Lung (tissue), 12 donors: Measurements from ENCODE around the gene TOX2. TPM values are rescaled to one million over a fixed set of nuclear protein-coding genes. Genes with fewer than 3 reads are reported as not detected.

Experiments
- ATAC-seq: fragments of 200-7000 bp; cut with Tn5 transposase; one replicate; pipeline ENCODE4 v1.9.1; 2020; ENCODE audit warnings: moderate number of reproducible peaks; ENCODE audit not compliant: insufficient read depth, low FRiP score
- DNase-seq, 3 donors: peaks; one replicate each; pipeline ENCODE4 v3.0.0-alpha.2; 2013 to 2017
- H3K27ac ChIP-seq, 2 donors: one replicate each; pipeline ENCODE4 v1.5.1; 2013; ENCODE audit warnings: mild to moderate bottlenecking in 2 of 2, moderate library complexity in 2 of 2, control low read depth in 1 of 2, inconsistent platforms in 1 of 2, low read depth in 1 of 2, low read length in 1 of 2
- H3K27me3 ChIP-seq, 3 donors: one replicate each; pipeline ENCODE4 v1.5.1; 2013; ENCODE audit warnings: low read length in 2 of 3; ENCODE audit not compliant: control insufficient read depth in 3 of 3, insufficient read depth in 3 of 3
- H3K36me3 ChIP-seq, 4 donors: one replicate each; pipeline ENCODE4 v1.5.1; 2013; ENCODE audit warnings: low read length in 4 of 4, mild to moderate bottlenecking in 1 of 4, moderate library complexity in 1 of 4; ENCODE audit not compliant: control insufficient read depth in 4 of 4, insufficient read depth in 4 of 4
- H3K4me1 ChIP-seq, 5 donors: one replicate each; pipeline ENCODE4 v1.5.1; 2013; ENCODE audit warnings: low read length in 5 of 5, mild to moderate bottlenecking in 2 of 5, moderate library complexity in 1 of 5; ENCODE audit not compliant: control insufficient read depth in 5 of 5, insufficient read depth in 5 of 5
- H3K4me3 ChIP-seq: one replicate; pipeline ENCODE4 v1.5.1; 2013; ENCODE audit warnings: mild to moderate bottlenecking, control low read depth, moderate library complexity
- H3K9ac ChIP-seq, 2 donors: one replicate each; pipeline ENCODE4 v1.5.1; 2013; ENCODE audit warnings: low read length in 2 of 2, control low read depth in 1 of 2; ENCODE audit not compliant: insufficient read depth in 1 of 2
- H3K9me3 ChIP-seq, 4 donors: one replicate each; pipeline ENCODE4 v1.5.1; 2013; ENCODE audit warnings: low read length in 3 of 4, mild to moderate bottlenecking in 1 of 4, moderate library complexity in 1 of 4; ENCODE audit not compliant: control insufficient read depth in 4 of 4, insufficient read depth in 3 of 4
- WGBS, 2 donors: extraction: QIAGEN DNeasy Blood & Tissue Kit; methylation state at CpG; one replicate each; pipeline ENCODE4 v1.1.7; 2013; 5-methylcytosine and 5-hydroxymethylcytosine counted together
- polyA plus RNA-seq, 2 donors: library from polyadenylated mRNA; stranded (reverse); fragments of 200-250 nt; gene quantifications; one replicate each; pipeline ENCODE4 v1.2.1, GENCODE V29; 2013
- total RNA-seq, 2 donors: library from RNA; depleted of rRNA in 1 of 2; stranded (reverse); fragments of >200 nt in 1 of 2; gene quantifications; one replicate each; pipeline ENCODE4 v1.2.1, GENCODE V29; 2014 to 2021
- TF ChIP-seq, protein P1 (sequence below): IDR thresholded peaks from 2 replicates; pipeline ENCODE4 v1.5.1; 2012; ENCODE audit warnings: mild to moderate bottlenecking; ENCODE audit errors: control extremely low read depth, extremely low read depth
- donor health status: control.
- donor health status: control.
- donor health status: Bipolar disorder and iron deficiency.
- donor health status: healthy.
- donor health status: DM: yes; HTN: yes; CAD: no.

Gene TOX2
- total and polyA plus RNA-seq, 4 donors = 12.0 to 25.5 (median 16.6) TPM

- ATAC-seq (no peak), DNase-seq (no peak)
- 76 to 83% methylated on average over 7 of the region's 7 CpGs for WGBS, 2 donors
- H3K9me3 ChIP-seq = peaks cover 0 to 4% (median 1%) of the 10 kb centered on the region in 4 donors
- H3K4me1 ChIP-seq = no peaks in the 10 kb centered on the region
- no peak overlapping the region for H3K4me3 ChIP-seq
- no peaks in the 10 kb centered on the region for H3K36me3 ChIP-seq
- TF ChIP-seq, protein P1, sequence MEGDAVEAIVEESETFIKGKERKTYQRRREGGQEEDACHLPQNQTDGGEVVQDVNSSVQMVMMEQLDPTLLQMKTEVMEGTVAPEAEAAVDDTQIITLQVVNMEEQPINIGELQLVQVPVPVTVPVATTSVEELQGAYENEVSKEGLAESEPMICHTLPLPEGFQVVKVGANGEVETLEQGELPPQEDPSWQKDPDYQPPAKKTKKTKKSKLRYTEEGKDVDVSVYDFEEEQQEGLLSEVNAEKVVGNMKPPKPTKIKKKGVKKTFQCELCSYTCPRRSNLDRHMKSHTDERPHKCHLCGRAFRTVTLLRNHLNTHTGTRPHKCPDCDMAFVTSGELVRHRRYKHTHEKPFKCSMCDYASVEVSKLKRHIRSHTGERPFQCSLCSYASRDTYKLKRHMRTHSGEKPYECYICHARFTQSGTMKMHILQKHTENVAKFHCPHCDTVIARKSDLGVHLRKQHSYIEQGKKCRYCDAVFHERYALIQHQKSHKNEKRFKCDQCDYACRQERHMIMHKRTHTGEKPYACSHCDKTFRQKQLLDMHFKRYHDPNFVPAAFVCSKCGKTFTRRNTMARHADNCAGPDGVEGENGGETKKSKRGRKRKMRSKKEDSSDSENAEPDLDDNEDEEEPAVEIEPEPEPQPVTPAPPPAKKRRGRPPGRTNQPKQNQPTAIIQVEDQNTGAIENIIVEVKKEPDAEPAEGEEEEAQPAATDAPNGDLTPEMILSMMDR = no peak
- no peak overlapping the region for H3K9ac ChIP-seq
- H3K27me3 ChIP-seq = peaks cover 0 to 17% (median 8%) of the 10 kb centered on the region in 3 donors
- no peak overlapping the region for H3K27ac ChIP-seq
These were observed 198.4 kb downstream of the TOX2 start for GRCh38 chr20:44112889-44113617.

GRCh38 chr20:44113618-44114376 lies 199.1 kb downstream of the TOX2 start:
- Histone ChIP-seq H3K4me1 (no peaks in the 10 kb centered on the region), H3K36me3 (no peaks in the 10 kb centered on the region), H3K4me3 (no peak overlapping the region), H3K27ac (no peak overlapping the region), H3K9me3 (peaks cover 0 to 4% (median 0%) of the 10 kb centered on the region in 4 donors), H3K27me3 (peaks cover 0 to 17% (median 8%) of the 10 kb centered on the region in 3 donors), H3K9ac (no peak overlapping the region)
- ATAC-seq (no peak), DNase-seq (no peak)
- WGBS, 2 donors = 66 to 72% methylated on average over 8 of the region's 8 CpGs
- TF ChIP-seq, protein P1 = no peak

- 88 to 95% methylated on average over 7 of the region's 7 CpGs for WGBS, 2 donors
- no peak for DNase-seq
- H3K4me3 ChIP-seq = no peak overlapping the region
- H3K27ac ChIP-seq = no peak overlapping the region
- H3K9me3 ChIP-seq = peaks cover 0 to 4% (median 0%) of the 10 kb centered on the region in 4 donors
- no peaks in the 10 kb centered on the region for H3K36me3 ChIP-seq
- H3K4me1 ChIP-seq = no peaks in the 10 kb centered on the region
- no peak overlapping the region for H3K9ac ChIP-seq
- TF ChIP-seq, protein P1 = no peak
- ATAC-seq = no peak
- H3K27me3 ChIP-seq = peaks cover 0 to 17% (median 8%) of the 10 kb centered on the region in 3 donors
These were observed 200.5 kb downstream of the TOX2 start for GRCh38 chr20:44115181-44115580.
